ENCODE measurements around the gene CIRBP. TPM values are rescaled to one million over a fixed set of nuclear protein-coding genes. Genes with fewer than 3 reads are reported as not detected.

The CIRBP gene
- total and polyA plus RNA-seq, 3 experiments from 2014 or later, result 238 to 258 (median 253) TPM

GRCh38 chr19:1275976-1276627 is 7.0 kb downstream of the CIRBP start:
- H3K9me3 Mint-ChIP-seq, result no peaks in the 10 kb centered on the region
- peaks cover 11 to 60% (median 18%) of the 10 kb centered on the region in 3 donors for H3K36me3 Mint-ChIP-seq
- ChIA-PET POLR2A (interaction anchor here (0.6 to 1.8 kb wide), 2 partner anchors 31 to 75 kb away, joined by 5 to 15 read pairs; no protein-coding TSS in a partner anchor), CTCF (interaction anchor here (1.8 kb wide), 1 partner anchor 32 kb away, joined by 12 read pairs; no protein-coding TSS in a partner anchor)
- peaks cover 41 to 54% (median 44%) of the 10 kb centered on the region in 3 donors for H3K4me1 Mint-ChIP-seq
- peaks cover 47% of the 10 kb centered on the region for H3K36me3 ChIP-seq (ENCODE audit: insufficient read depth, low read length)
- peaks cover 54% of the 10 kb centered on the region for H3K4me1 ChIP-seq (ENCODE audit: insufficient read depth, low read length)
- H3K4me3 ChIP-seq (ENCODE audit: low read length), result peak overlapping the region; percentile 74
- no peaks in the 10 kb centered on the region for H3K27me3 ChIP-seq (ENCODE audit: insufficient read depth, low read length, poor library complexity, severe bottlenecking)
- peak overlapping the region; percentile 79 to 87 (median 84) for H3K4me3 Mint-ChIP-seq
- no peaks in the 10 kb centered on the region for H3K9me3 ChIP-seq (ENCODE audit: low read length)
- H3K27ac Mint-ChIP-seq, result peak overlapping the region; percentile 89 to 98 (median 94)
- peaks cover 0 to 6% of the 10 kb centered on the region in 2 donors for H3K27me3 Mint-ChIP-seq
- no peak for DNase-seq
- H3K27ac ChIP-seq (ENCODE audit: low read depth, low read length), result peak overlapping the region; percentile 92

DNA sequence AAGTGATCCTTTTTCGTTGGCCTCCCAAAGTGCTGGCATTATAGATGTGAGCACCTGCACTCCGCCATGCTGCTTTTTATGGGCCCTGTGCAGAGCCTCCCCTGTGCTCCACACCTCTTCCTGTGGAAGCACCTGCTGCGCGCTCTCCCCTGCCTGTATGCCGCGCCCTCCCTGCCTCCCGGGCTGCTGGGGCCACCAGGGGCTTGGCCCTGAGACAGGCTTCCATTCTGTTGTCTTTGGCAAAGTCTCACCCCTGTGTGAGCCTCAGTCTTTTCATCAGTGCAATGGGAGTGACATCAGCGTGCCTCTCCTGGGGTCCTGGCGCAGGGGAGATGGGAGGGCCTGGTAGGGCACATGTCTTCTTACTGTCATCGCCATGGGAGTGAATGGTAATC is 7.5 kb downstream of the CIRBP start:
- peaks cover 0 to 5% of the 10 kb centered on the region in 2 donors for H3K27me3 Mint-ChIP-seq
- Histone ChIP-seq H3K27ac (ENCODE audit: low read depth, low read length) (peak overlapping the region; percentile 92), H3K27me3 (ENCODE audit: insufficient read depth, low read length, poor library complexity, severe bottlenecking) (no peaks in the 10 kb centered on the region), H3K4me3 (ENCODE audit: low read length) (peak overlapping the region; percentile 74), H3K36me3 (ENCODE audit: insufficient read depth, low read length) (peaks cover 42% of the 10 kb centered on the region), H3K4me1 (ENCODE audit: insufficient read depth, low read length) (peaks cover 49% of the 10 kb centered on the region), H3K9me3 (ENCODE audit: low read length) (no peaks in the 10 kb centered on the region)
- peaks cover 36 to 49% (median 39%) of the 10 kb centered on the region in 3 donors for H3K4me1 Mint-ChIP-seq
- ChIA-PET POLR2A (interaction anchor here (1.8 kb wide), 1 partner anchor 32 kb away, joined by 15 read pairs; no protein-coding TSS in a partner anchor), CTCF (interaction anchor here (1.3 to 1.8 kb wide), 2 partner anchors 32 to 33 kb away, joined by 7 to 12 read pairs; no protein-coding TSS in a partner anchor)
- H3K9me3 Mint-ChIP-seq, result no peaks in the 10 kb centered on the region
- peak overlapping the region; percentile 79 to 87 (median 84) for H3K4me3 Mint-ChIP-seq
- DNase-seq, result no peak
- H3K36me3 Mint-ChIP-seq, result peaks cover 11 to 55% (median 18%) of the 10 kb centered on the region in 3 donors
- peak overlapping the region; percentile 80 to 98 (median 94) for H3K27ac Mint-ChIP-seq

GRCh38 chr19:1277061-1277460 is 7.9 kb downstream of the CIRBP start:
- no peak for DNase-seq
- Mint-ChIP-seq H3K27me3 (peaks cover 0 to 3% of the 10 kb centered on the region in 2 donors), H3K9me3 (no peaks in the 10 kb centered on the region), H3K36me3 (peaks cover 11 to 50% (median 18%) of the 10 kb centered on the region in 3 donors), H3K27ac (peak overlapping the region; percentile 80 to 98 (median 94)), H3K4me1 (peaks cover 34 to 45% (median 35%) of the 10 kb centered on the region in 3 donors), H3K4me3 (peak overlapping the region; percentile 79 to 87 (median 84))
- peaks cover 38% of the 10 kb centered on the region for H3K36me3 ChIP-seq (ENCODE audit: insufficient read depth, low read length)
- ChIA-PET CTCF (interaction anchor here (0.7 to 1.6 kb wide), 4 partner anchors 8 to 766 kb away, joined by 3 to 7 read pairs (median 4); partner anchors contain the start of gene CIRBP), POLR2A (no interaction called here)
- H3K4me1 ChIP-seq (ENCODE audit: insufficient read depth, low read length), result peaks cover 44% of the 10 kb centered on the region
- H3K27me3 ChIP-seq (ENCODE audit: insufficient read depth, low read length, poor library complexity, severe bottlenecking), result no peaks in the 10 kb centered on the region
- no peak overlapping the region for H3K27ac ChIP-seq (ENCODE audit: low read depth, low read length)
- H3K4me3 ChIP-seq (ENCODE audit: low read length), result no peak overlapping the region
- no peaks in the 10 kb centered on the region for H3K9me3 ChIP-seq (ENCODE audit: low read length)

DNA sequence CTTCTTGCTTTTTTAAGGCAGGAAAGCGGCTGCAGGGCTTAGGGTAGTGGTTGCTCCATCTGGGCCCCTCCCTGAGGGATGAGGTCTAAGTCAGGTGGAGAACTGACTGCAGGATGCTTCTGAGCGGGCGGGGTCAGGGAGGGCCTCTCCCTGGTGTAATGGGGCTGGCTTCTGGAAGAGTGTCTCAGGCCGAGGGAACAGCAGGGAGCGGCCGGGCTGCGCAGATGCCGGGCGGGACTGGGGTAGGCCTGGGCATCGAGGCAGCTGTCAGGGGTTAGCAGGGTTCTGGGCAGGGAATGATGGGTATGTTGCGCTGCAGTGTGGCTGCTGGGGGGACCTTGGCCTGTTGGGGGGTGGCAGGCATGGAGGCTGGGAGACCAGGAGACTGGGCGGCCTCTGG is 8.9 kb downstream of the CIRBP start:
- Histone ChIP-seq H3K27ac (ENCODE audit: low read depth, low read length) (no peak overlapping the region), H3K9me3 (ENCODE audit: low read length) (no peaks in the 10 kb centered on the region), H3K27me3 (ENCODE audit: insufficient read depth, low read length, poor library complexity, severe bottlenecking) (no peaks in the 10 kb centered on the region), H3K4me3 (ENCODE audit: low read length) (no peak overlapping the region), H3K4me1 (ENCODE audit: insufficient read depth, low read length) (peaks cover 34% of the 10 kb centered on the region), H3K36me3 (ENCODE audit: insufficient read depth, low read length) (peaks cover 28% of the 10 kb centered on the region)
- DNase-seq, result no peak
- Mint-ChIP-seq H3K27me3 (peaks cover 0 to 3% of the 10 kb centered on the region in 2 donors), H3K4me1 (peaks cover 25 to 35% (median 25%) of the 10 kb centered on the region in 3 donors), H3K4me3 (peak overlapping the region in 3 of 7 donors; percentile 11 to 56 (median 50)), H3K27ac (peak overlapping the region in 2 of 8 donors; percentile 36 to 81), H3K36me3 (peaks cover 7 to 40% (median 11%) of the 10 kb centered on the region in 3 donors), H3K9me3 (no peaks in the 10 kb centered on the region)
- CTCF ChIA-PET, result interaction anchor here (1.0 to 2.7 kb wide), 4 partner anchors 9 to 767 kb away, joined by 3 to 13 read pairs (median 6); partner anchors contain the start of gene CIRBP
- POLR2A ChIA-PET, result interaction anchor here (0.6 to 1.4 kb wide), 2 partner anchors 9 to 268 kb away, joined by 3 to 7 read pairs; partner anchors contain the start of gene CIRBP

DNA sequence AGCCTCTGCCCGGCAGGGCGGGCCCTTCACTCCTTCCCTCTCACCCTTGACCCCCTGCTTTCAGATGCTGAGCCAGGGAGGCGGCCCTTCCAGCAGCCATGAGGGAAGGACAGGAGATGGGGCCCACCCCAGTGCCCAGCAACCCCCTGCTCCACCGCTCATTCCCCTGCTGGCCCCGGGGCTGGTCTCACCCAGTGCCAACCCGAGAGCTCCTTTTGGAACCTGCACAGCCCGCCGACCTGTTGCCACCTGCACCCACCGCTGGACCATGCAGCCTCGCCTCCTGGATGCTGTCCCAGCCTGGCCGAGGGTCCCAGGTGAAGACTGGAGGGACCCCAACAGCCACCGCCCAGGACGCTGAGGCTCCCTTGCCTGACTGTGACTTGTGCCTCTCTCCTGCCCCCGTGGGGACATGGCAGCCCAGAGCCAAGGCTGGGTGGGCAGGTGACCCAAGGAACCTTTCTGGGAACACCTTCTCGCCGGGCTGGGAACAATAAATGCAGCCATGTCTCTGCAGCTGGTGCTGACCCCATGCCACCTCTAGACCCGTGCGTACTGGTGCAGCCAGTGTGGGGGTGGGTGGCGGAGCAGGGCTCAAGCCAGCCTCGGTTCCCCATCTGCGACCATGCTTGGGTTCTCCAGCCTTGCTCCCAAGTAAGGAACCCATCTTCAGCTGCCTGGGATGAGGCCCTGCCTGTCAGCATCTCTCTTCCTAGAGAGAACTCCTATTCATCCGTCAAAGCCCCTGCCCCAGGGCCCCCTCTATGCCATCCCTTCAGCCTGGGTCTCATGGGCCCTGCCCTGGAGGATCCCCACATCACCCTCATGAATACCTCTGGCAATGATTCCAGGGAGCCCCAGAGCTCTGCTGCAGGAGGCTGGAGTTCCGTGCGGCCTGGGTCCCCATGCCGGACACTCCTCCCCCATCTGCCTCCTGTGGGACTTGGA is 9.9 kb downstream of the CIRBP start:
- H3K36me3 ChIP-seq (ENCODE audit: insufficient read depth, low read length), result peaks cover 18% of the 10 kb centered on the region
- H3K27ac ChIP-seq (ENCODE audit: low read depth, low read length), result no peak overlapping the region
- H3K4me3 ChIP-seq (ENCODE audit: low read length), result no peak overlapping the region
- ChIA-PET POLR2A (interaction anchor here (0.6 to 1.4 kb wide), 3 partner anchors 10 to 23 kb away, joined by 7 to 10 read pairs (median 7); partner anchors contain the start of gene CIRBP), CTCF (interaction anchor here (0.8 to 2.7 kb wide), 14 partner anchors 10 to 195 kb away, joined by 3 to 16 read pairs (median 4); partner anchors contain the start of gene CIRBP)
- no peaks in the 10 kb centered on the region for H3K9me3 Mint-ChIP-seq
- peak overlapping the region in 1 of 7 donors; percentile 84 for H3K4me3 Mint-ChIP-seq
- H3K36me3 Mint-ChIP-seq, result peaks cover under 1 to 32% (median 4%) of the 10 kb centered on the region in 3 donors
- peaks cover 26% of the 10 kb centered on the region for H3K4me1 ChIP-seq (ENCODE audit: insufficient read depth, low read length)
- no peaks in the 10 kb centered on the region for H3K27me3 ChIP-seq (ENCODE audit: insufficient read depth, low read length, poor library complexity, severe bottlenecking)
- H3K27ac Mint-ChIP-seq, result peak overlapping the region in 1 of 8 donors; percentile 98
- no peaks in the 10 kb centered on the region for H3K27me3 Mint-ChIP-seq
- DNase-seq, result no peak
- peaks cover 17 to 26% (median 18%) of the 10 kb centered on the region in 3 donors for H3K4me1 Mint-ChIP-seq
- no peaks in the 10 kb centered on the region for H3K9me3 ChIP-seq (ENCODE audit: low read length)

DNA sequence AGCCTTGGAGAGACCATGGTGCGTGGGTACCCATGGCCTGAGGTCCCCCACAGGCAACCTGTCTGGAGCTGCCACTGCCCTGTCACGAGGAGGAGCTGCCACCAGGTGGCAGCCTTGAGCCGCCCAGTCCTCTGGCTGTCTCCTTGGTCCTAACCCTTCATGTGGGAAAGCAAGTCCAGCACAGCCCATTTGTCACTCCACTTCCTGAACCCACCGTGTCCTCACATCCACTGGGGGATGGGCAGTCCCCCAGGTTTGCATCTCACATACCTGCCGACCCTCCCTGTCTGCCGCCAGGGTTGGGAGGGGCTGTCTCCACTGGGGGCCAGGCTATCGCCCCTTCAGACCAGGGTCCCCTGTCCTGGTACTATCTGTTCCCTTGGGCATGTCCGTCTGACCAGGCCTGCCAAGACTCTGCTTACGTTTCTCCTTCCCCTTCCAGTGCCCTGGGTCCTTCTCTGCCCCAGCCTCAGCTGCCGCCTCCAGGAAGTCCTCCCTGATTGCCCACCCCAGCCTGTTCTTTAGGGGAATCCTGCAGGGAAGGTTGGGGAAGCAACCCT is 10.7 kb downstream of the CIRBP start:
- H3K27ac Mint-ChIP-seq, result peak overlapping the region in 5 of 8 donors; percentile 7 to 98 (median 87)

More for the DNA sequence above, 10.7 kb downstream of the CIRBP start:
- H3K27ac ChIP-seq (ENCODE audit: low read depth, low read length), result no peak overlapping the region
- DNase-seq, result peak; percentile 67 to 85 (median 69)
- peaks cover 0 to 2% (median 0%) of the 10 kb centered on the region in 5 donors for H3K9me3 Mint-ChIP-seq
- H3K36me3 ChIP-seq (ENCODE audit: insufficient read depth, low read length), result peaks cover 10% of the 10 kb centered on the region
- ChIA-PET CTCF (interaction anchor here (0.8 to 2.7 kb wide), 13 partner anchors 11 to 194 kb away, joined by 3 to 16 read pairs (median 4); partner anchors contain the start of gene CIRBP), POLR2A (interaction anchor here (0.6 to 1.3 kb wide), 3 partner anchors 10 to 483 kb away, joined by 3 to 10 read pairs (median 7); partner anchors contain the start of gene CIRBP)
- peak overlapping the region in 5 of 7 donors; percentile 19 to 84 (median 57) for H3K4me3 Mint-ChIP-seq
- no peak overlapping the region for H3K4me3 ChIP-seq (ENCODE audit: low read length)
- H3K36me3 Mint-ChIP-seq, result peaks cover 0 to 25% (median 4%) of the 10 kb centered on the region in 3 donors
- H3K9me3 ChIP-seq (ENCODE audit: low read length), result no peaks in the 10 kb centered on the region
- peaks cover 7% of the 10 kb centered on the region for H3K27me3 ChIP-seq (ENCODE audit: insufficient read depth, low read length, poor library complexity, severe bottlenecking)
- H3K27me3 Mint-ChIP-seq, result peaks cover 6 to 8% of the 10 kb centered on the region in 2 donors
- peaks cover 17% of the 10 kb centered on the region for H3K4me1 ChIP-seq (ENCODE audit: insufficient read depth, low read length)
- peaks cover 15 to 27% (median 20%) of the 10 kb centered on the region in 3 donors for H3K4me1 Mint-ChIP-seq
